GM18505 (cell line): ENCODE measurements around the gene ASGR2.

Experiments used
- ATAC-seq: cut with Tn5 transposase; IDR thresholded peaks from one replicate; pipeline ENCODE4 v1.9.1; 2021; ENCODE audit not compliant: unreplicated experiment
- POLR2A ChIP-seq: IDR thresholded peaks from 4 replicates; pipeline ENCODE4 v1.6.1; 2011; ENCODE audit warnings: borderline replicate concordance; ENCODE audit not compliant: insufficient read depth, insufficient read length; ENCODE audit errors: extremely low read depth

ASGR2 gene

GRCh38 chr17:7114875-7115614, 423 bp upstream of the ASGR2 start:
- no peak for TF ChIP-seq POLR2A

GRCh38 chr17:7113273-7114071, 1.1 kb downstream of the ASGR2 start:
- TF ChIP-seq POLR2A, result no peak

More at GRCh38 chr17:7114875-7115614, 423 bp upstream of the ASGR2 start:
- ATAC-seq, result no peak

GRCh38 chr17:7112510-7113108, 2.0 kb downstream of the ASGR2 start:
- no peak for TF ChIP-seq POLR2A

More at GRCh38 chr17:7113273-7114071, 1.1 kb downstream of the ASGR2 start:
- ATAC-seq, result no peak

GRCh38 chr17:7111784-7112509, 2.7 kb downstream of the ASGR2 start:
- ATAC-seq, result no peak
- no peak for TF ChIP-seq POLR2A

More at GRCh38 chr17:7112510-7113108, 2.0 kb downstream of the ASGR2 start:
- no peak for ATAC-seq

GRCh38 chr17:7110617-7111306, 3.9 kb downstream of the ASGR2 start:
- TF ChIP-seq POLR2A, result no peak
- no peak for ATAC-seq

GRCh38 chr17:7109461-7110322, 4.9 kb downstream of the ASGR2 start:
- TF ChIP-seq POLR2A, result no peak
- no peak for ATAC-seq

GRCh38 chr17:7108981-7109380, 5.6 kb downstream of the ASGR2 start:
- no peak for TF ChIP-seq POLR2A
- ATAC-seq, result no peak

GRCh38 chr17:7108560-7108925, 6.1 kb downstream of the ASGR2 start:
- TF ChIP-seq POLR2A, result no peak
- no peak for ATAC-seq

- no peak for TF ChIP-seq POLR2A
- ATAC-seq, result no peak
Observed at GRCh38 chr17:7107795-7108559, 6.6 kb downstream of the ASGR2 start.

GRCh38 chr17:7107012-7107754, 7.4 kb downstream of the ASGR2 start:
- ATAC-seq, result no peak
- no peak for TF ChIP-seq POLR2A
